Left renal cortex interstitium (tissue), 4 donors: ENCODE measurements around the gene ATF6. TPM values are rescaled to one million over a fixed set of nuclear protein-coding genes. Genes with fewer than 3 reads are reported as not detected.

Experiments
- DNase-seq, 4 donors: peaks; one replicate each; pipeline ENCODE4 v3.0.0-alpha.2; 2013; ENCODE audit warnings: low read depth in 4 of 4, low spot score in 2 of 4, missing footprints in 1 of 4
- polyA plus RNA-seq, 4 donors: library from polyadenylated mRNA; unstranded; fragments of 120-200 nt; gene quantifications; one replicate each; pipeline ENCODE4 v1.2.1, GENCODE V29; 2013; ENCODE audit not compliant: insufficient read length in 4 of 4

The ATF6 gene
- polyA plus RNA-seq, 4 donors = 28.9 to 34.8 (median 31.5) TPM

DNA sequence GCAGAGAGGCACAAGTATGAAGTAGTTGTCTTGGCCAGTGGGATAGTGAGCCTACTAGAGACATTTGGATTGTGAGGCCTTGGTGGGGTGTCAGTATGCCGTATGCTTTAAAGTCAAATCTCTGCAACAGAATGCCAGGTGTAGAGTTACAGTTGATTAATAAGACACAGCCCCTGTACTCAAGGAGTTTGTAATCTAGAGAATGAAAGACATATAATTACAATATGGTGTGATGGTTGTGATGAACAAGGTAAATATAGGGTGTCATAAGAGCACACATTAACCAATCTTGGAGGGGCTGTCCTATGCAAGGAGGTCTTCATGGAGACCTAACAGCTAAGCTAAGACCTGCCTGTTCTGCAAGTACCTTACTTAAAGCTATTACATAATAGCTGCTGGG lies 113.1 kb downstream of the ATF6 start:
- DNase-seq = no peak

DNA sequence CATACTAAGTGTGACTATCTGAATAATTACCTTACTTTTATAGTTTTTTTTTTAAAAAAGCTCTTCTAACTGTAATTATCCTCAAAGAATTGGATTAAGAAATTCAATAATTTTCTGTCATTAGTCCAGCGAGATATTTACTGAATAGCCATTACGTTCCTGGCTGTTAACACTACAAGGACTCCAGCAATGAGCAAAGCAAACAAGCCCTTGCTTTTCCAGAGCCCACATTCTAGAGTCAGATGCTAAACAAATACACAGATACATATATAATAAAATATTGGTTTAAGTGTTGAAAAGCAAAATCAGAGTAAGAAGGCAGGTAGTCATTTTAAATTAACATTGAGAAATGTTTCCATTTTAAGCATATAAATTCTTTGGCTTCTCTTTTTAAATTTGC lies 118.4 kb downstream of the ATF6 start:
- no peak for DNase-seq

DNA sequence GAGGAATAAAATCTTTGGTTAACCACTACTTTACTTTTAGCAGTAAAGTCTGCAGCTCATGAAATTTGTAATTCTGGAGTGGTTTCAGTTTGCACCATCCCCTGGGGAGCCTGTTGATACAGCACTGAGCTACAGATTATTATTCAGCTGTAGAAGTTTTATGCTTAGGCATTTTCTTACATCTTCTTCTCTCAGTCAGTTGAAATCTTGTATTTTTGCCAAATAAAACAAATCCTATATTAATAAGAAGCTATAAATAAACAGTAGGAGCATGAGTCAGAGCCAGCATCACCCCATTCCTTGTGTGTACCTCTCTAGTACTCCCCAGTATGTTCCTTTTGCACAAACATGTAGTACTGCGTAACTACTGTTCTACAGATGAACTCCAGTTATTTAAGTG lies 118.9 kb downstream of the ATF6 start:
- no peak for DNase-seq

DNA sequence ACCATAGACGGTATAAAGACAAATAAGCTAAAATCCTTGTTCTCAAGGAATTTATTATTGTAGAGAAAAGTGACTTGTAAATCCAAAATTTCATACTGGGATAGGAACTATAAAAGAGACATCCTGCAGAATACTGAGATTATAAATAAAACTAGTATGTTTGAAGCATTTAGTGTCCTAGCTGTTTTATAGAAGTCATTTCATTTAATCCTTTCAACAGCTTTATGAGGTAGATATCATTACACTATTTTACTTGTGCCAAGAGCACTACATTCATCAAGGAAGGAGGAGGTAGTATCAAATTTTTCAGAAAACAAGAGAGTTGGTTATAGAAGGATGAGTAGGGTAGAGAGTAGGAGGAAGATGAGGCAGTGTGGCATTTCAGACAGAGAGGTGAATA lies 119.6 kb downstream of the ATF6 start:
- DNase-seq = no peak

DNA sequence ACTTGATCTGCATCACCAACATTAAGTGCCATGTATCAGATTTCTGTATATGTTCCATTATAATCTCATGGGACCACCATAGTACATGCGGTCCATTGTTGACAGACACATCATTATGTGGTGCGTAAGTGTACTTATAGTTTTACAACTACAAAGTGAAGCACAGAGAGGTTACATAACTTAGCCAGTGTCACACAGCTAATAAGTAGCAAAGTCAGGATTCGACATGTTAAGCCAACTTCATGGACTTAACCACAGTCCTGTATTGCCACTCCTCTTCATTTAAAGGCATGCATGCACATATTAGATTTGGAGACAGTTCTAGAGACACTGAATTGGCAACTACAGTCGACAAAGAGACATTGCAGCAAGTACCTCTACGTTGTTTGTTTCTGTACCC lies 120.5 kb downstream of the ATF6 start:
- no peak for DNase-seq

DNA sequence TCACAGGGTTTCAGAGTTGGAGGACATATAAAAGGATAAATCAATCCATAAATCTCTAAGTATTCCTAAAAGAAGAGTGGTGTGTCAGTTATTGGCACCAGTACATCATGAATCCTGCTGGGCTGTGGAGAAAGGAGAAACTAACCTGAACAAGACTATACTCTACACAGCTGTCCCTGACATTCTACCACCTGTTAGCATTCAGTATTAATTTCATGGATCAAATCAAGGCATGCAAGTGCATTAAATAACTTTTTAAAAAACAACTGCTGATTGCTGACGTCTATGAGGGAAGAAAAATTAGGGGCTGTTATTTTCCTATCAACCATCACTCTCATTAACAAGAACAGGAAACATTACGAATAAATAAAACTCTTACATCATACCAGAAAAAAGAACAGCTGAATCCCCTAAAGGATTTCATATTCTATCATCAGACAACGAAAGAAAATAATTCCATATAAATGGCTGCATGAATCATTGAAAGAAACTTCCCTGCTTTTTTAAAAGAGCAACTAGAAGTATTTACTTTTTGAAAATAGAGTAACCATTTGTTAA lies 121.7 kb downstream of the ATF6 start:
- no peak for DNase-seq

DNA sequence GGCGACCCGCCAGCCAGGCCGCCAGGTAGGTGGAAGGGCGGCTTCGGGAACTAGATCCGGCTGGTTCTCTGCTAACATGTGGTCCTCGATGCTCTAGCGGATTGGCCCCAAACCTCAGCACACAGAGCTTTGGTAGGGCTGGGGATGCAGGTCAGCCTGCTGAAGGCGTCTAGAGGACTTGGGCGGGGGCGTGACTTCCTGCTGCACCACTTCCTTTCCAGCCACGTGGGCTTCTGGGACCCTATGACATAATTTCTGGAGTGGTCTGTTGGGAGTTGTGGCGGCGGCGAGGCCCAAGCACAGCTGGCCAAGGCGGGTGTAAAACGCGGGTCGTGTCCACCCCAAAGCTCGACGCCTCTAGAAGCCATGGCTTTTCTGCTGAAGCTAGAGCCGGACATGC lies 124.5 kb downstream of the ATF6 start:
- no peak for DNase-seq

DNA sequence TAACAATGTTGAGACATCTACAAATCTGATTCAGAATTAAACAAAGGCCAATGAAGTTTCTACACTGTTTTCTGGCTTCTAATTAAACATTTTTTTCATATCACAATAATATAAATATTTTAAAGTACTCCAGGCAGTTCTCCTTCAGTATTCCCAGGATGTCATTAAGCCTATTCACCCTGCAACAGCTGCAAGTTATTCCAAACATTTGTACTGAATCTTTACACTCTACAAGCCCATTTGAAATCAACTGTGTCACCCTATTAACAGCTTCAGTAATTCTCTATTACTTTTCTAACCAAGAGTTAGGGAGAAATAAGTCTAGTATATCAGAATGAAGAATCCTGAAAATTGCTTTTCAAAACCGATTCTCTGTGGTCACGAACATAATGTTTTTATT lies 133.0 kb downstream of the ATF6 start:
- DNase-seq = no peak

DNA sequence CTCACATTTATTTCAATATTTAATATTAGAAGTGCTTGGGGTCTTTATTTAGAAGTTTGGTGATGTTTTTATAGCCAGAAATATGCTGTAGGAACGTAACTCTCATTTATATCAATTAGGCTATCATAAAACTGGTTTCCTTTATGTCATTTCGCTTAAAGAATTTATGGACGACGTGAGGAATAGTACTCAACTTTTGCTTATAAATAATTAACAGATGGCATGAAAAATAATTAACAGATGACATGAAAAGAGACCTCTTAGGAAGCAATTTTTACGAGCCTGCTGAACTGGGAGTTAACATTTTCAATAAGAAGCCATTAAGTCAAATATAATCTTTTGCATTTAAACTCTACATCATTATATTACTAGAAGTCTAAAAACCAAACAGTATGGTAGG lies 134.0 kb downstream of the ATF6 start:
- no peak for DNase-seq

DNA sequence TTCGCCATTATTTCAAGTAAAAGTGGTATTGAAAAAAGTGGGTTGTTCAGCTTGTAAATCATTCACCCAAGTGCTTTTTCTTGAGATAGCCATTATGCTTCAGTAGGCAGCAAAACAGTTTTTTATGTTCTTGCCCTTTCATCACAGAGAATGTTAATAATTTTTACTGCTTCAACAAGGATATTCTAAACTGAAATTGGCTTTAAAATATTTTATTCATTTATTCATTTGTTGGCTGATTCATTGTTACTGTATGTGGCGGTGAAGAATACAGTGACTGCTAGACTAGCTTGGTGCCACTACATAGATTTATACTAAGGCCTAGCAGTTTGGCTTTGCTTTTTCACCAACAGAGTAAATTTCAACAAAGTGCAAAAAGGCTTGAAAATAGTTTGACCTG lies 136.1 kb downstream of the ATF6 start:
- DNase-seq = no peak

DNA sequence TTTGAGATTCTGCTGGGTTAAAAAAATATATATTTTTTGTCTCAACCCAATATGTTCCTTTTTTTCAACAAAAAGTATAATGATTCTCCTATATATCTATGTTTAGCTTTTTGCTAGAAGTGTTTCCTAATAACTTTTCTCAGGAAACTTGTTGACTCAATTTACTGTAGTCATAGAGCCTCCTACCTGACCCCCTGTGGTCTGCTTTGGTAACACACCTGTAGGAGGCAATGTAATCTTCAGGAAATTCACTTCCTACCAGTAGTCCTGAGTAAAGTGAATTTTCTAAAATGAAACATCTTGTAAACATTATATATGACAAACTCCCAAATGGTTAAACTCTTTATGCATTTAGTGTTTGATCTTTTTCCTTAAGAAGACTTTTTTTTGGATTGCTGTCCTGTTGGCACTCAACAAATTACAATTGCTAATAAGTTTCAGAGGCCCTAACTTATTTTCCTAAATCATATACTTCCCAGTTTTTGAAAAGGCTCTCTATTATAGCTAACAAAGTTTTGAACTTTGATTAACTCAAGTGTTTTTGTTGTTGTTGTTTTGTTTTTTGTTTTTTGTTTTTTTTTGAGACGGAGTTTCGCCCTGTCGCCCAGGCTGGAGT lies 139.3 kb downstream of the ATF6 start:
- no peak for DNase-seq

DNA sequence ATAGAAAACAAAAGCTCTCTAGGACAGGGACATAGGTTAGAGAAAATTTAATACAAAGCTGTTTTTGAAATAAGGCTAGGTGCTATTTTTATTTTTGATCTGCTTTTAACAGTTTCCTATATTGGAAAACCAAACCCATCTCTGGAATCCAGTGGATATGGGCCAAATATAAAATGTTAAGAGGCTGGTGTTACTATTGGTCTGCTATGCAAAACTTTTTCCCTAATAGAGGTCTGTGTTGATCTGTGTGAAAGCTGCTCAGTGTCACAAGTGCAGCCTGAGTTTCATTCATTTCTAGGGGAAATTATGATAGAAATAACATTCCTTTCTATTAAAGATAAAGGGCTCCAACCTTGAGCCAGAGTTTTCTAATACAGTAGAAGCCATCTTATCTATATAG lies 141.1 kb downstream of the ATF6 start:
- DNase-seq = no peak

DNA sequence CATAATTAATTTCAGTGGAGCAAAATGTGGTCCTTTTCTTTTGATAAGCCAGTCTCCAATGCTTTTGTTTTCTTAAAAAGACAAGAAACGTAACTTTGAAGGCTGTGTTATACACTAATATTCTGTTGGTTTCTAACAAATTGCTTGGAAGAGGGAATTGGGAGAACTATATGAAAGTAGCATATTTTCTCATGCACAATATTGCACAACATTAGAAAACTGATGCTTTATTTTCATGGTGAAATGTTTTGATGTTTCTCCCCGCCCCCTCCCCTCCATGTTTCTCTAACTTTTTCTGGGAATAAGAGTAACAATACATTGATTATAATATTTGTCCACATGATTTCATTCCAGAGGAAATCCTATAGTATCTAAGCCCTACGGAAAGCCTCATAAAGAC lies 142.1 kb downstream of the ATF6 start:
- no peak for DNase-seq

DNA sequence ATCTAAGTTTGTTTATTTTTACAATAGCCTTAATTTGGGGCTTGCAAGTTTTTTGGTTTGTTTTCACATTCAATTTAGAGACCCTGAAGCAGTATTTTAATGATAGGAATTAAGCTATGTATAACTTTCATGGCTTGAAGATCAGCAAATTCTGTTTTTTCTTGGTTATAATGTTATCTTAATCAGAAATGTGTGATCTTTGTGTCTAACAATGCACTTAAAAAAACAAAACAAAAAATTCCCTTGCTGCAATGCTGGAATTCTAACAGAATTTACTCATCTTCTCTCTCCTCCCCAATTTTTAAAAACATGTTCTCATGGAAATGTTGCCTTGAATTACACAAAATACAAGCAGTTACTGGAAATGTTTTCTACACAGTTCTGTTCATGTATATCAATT lies 144.5 kb downstream of the ATF6 start:
- no peak for DNase-seq

DNA sequence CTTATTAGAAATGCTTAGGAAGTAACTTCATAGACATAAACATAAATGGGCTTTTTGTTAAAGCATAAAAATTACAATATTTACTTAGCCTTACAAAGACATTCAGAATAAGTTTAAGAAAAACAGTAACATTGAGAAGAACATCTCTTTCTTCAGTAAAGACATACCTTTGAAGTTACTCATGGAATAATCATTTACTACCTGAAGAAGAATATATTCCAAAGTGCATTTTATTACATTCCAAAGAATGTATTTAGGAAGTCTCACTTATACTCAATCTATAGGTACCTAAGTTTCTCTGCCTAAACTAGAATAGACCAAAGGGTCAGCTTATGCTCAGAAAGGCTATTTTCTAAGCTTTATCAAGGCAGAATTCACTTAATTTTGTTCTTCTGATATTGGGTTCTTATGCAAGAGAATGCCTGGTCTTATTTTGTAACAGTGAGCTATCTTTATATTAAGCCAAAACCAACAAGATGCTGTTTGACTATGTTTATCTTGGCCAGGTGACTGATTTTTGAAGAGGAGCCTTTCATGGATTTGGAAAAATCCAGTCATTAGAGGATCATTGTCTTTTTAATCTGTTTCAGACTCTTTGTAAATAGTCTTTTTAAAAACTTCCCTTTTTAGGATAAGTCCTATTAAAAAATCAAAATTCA lies 147.5 kb downstream of the ATF6 start:
- no peak for DNase-seq

DNA sequence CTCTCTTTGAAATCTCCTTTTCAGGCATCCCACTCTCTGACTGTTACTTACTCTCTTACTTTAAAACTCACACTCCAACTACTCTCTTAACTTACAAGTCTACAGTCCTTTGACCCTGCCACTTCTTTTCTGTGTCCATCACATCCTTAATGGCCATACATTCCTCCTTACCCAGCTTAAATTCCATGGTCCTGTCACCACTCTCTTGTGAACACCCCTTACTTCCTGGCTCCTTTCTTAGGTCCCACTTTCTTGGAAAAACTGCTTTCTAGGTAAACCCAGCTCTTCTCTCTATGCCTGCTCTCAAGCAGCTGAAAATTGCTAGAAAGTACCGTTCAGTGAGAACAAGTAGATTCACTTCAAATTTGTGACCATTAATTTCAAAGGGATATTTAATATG lies 148.5 kb downstream of the ATF6 start:
- no peak for DNase-seq

DNA sequence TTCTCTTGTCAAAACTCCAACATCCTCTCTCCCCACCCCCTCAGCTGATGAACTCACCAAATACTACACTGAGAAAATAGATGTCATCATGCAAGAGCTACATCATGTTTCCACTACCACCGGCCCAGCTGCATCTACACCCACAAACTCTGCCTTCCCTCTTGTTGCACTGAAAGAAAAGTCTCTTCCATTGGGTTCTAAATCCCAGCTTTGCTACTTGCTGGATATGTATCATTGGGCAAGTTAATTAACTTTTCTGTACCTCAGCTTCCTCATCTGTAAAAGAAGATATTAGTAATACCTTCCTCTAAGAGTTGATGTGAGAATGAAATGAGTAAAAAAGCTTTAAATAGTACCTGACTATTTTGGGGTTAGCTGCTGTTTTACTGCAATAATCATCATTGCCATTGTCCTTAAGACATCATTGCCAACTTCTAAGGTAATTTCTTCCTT lies 149.0 kb downstream of the ATF6 start:
- no peak for DNase-seq

DNA sequence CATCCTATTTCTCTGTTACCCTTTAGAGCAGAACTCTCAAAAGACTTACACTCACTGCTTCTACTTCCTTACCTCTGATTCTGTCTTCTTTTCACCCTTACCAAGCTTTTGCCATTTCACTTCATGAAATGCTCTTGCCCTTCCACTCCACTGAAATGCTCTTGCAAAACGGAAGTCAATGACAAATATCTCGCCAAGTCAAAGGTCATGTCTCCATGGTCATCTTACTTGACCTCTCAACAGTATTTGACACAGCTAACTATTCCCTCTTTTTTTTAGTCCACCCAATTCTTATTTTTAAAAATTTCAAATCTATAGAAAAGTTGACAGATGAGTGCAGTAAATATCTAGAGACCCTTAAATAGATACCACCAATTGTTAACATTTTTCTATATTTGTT lies 149.9 kb downstream of the ATF6 start:
- no peak for DNase-seq

DNA sequence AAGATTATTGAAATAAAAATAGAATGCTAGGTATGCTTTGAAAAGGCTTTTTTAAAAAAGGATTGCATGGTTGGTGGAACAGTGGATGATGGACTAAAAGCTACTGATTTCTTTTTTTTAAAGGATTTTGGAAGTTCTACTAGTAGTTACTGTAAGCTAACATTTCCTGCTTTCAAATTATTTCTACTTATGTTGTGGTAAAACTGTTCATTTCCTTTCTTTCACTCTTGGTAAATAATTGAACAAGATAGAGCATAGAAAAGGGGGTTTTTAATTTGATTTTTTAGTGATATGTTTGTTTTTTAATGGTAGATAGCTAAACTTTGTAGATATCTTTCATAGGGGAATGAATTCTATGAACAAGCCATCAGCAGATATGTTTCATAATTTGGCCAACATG lies 153.1 kb downstream of the ATF6 start:
- DNase-seq = no peak

DNA sequence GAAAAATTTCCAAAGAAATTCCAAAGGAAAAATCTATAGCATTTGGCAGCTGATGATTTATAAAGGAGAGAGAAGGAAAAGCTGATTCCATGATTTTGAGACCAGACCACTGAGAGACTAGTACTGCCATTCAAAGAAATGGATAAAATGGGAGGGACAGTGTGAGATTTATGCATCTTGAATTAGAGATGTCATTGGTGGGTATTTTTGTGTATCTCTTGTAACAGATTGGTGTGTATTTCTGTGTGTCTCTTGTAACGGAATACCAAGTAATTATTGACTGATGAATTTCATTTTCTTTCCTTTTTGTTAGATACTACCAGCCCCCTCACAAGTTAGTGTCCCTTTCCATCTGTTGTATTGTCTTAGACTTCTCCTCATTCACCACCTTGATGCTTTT lies 155.4 kb downstream of the ATF6 start:
- no peak for DNase-seq

DNA sequence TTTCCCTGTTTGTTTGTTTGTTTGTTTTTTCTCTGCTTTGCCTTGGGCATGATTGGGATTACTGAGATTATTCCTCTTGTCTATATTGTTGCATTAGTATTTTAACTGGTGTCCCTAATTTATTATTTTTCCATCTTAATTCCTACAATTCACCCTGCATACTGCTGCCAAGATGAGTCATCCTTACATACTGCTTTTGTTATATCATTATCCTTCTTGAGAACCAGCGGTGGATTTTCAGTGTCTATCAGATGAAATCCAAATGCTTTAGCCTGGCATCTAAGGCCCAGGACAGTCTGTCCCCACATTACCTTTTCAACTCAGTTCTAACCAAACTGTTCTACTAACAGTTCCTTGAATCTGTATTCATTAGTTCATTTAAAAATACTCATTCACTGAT lies 155.9 kb downstream of the ATF6 start:
- no peak for DNase-seq

DNA sequence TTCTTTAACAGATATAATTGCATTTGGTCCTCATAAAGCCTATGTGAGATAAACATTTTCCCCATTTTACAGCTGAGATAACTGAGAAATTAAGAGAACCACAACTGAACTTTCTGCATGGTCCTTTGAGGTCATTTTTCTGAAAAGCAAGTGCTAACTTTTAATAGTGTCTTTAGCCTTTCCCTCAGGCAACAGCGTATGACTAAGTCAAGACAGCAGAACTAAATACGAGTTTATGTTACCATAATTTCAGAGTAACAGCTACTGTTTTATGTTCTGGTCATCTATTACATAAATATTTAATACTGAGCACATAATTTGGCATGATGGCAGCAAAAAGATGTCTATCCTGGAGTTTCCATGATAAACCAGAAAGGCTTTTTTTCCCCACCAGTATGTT lies 161.9 kb downstream of the ATF6 start:
- no peak for DNase-seq

DNA sequence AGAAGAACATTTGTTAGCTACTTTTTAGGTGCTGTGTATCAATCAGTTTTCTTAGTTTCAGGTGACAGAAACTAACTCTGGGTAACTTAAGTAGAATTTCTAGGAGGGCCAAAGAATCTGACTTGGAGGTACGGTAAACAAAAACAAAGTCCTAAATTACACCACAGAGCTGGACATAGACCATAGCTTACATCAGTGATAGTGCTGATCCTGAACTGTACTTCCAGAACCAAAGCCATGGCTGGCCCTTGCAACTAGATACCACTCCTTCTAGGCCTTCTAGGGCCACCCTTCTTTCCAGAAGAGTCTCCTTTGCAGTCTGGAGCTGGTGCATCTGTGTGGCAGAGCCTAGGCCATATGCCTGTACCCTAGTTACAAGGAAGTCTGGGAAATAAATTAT lies 163.0 kb downstream of the ATF6 start:
- no peak for DNase-seq
